ENCODE measurements around the gene SEZ6.
"Not testable (repeated sequence)": the region's sequence is repeated elsewhere in the genome, so short reads cannot be mapped to it uniquely, and the experiment has no call there.

The SEZ6 gene

GRCh38 chr17:28944862-28945741 lies 60.7 kb downstream of the SEZ6 start:
- Histone ChIP-seq H3K27ac (ENCODE audit: low read depth, low read length) (no peak overlapping the region), H3K36me3 (ENCODE audit: control insufficient read depth, insufficient read depth, low read length) (no peaks in the 10 kb centered on the region), H3K9ac (ENCODE audit: low read length) (no peak overlapping the region), H3K4me1 (ENCODE audit: control insufficient read depth, insufficient read depth, low read length) (peaks cover 37% of the 10 kb centered on the region), H3K4me3 (ENCODE audit: low read length) (no peak overlapping the region), H3K27me3 (ENCODE audit: control insufficient read depth, insufficient read depth, low read length) (no peaks in the 10 kb centered on the region)

- Histone ChIP-seq H3K27me3 (ENCODE audit: control insufficient read depth, insufficient read depth, low read length) (no peaks in the 10 kb centered on the region), H3K36me3 (ENCODE audit: control insufficient read depth, insufficient read depth, low read length) (no peaks in the 10 kb centered on the region), H3K9ac (ENCODE audit: low read length) (no peak overlapping the region), H3K4me3 (ENCODE audit: low read length) (no peak overlapping the region), H3K27ac (ENCODE audit: low read depth, low read length) (no peak overlapping the region), H3K4me1 (ENCODE audit: control insufficient read depth, insufficient read depth, low read length) (peaks cover 42% of the 10 kb centered on the region)
Observed at GRCh38 chr17:28944343-28944742, 61.5 kb downstream of the SEZ6 start.

- H3K27me3 ChIP-seq (ENCODE audit: control insufficient read depth, insufficient read depth, low read length): no peaks in the 10 kb centered on the region
- H3K27ac ChIP-seq (ENCODE audit: low read depth, low read length): no peak overlapping the region
- H3K36me3 ChIP-seq (ENCODE audit: control insufficient read depth, insufficient read depth, low read length): peaks cover 4% of the 10 kb centered on the region
Observed at GRCh38 chr17:28942925-28943324, 62.9 kb downstream of the SEZ6 start.

GRCh38 chr17:28941251-28941650 lies 64.6 kb downstream of the SEZ6 start:
- Histone ChIP-seq H3K4me1 (ENCODE audit: control insufficient read depth, insufficient read depth, low read length) (peaks cover 33% of the 10 kb centered on the region), H3K27me3 (ENCODE audit: control insufficient read depth, insufficient read depth, low read length) (no peaks in the 10 kb centered on the region), H3K27ac (ENCODE audit: low read depth, low read length) (no peak overlapping the region), H3K9ac (ENCODE audit: low read length) (no peak overlapping the region), H3K4me3 (ENCODE audit: low read length) (no peak overlapping the region), H3K36me3 (ENCODE audit: control insufficient read depth, insufficient read depth, low read length) (peaks cover 4% of the 10 kb centered on the region)

More at GRCh38 chr17:28942925-28943324, 62.9 kb downstream of the SEZ6 start:
- no peak overlapping the region for H3K9ac ChIP-seq (ENCODE audit: low read length)
- no peak overlapping the region for H3K4me3 ChIP-seq (ENCODE audit: low read length)
- H3K4me1 ChIP-seq (ENCODE audit: control insufficient read depth, insufficient read depth, low read length): peaks cover 43% of the 10 kb centered on the region

- Histone ChIP-seq H3K4me3 (ENCODE audit: low read length) (no peak overlapping the region), H3K36me3 (ENCODE audit: control insufficient read depth, insufficient read depth, low read length) (peaks cover 4% of the 10 kb centered on the region), H3K27me3 (ENCODE audit: control insufficient read depth, insufficient read depth, low read length) (no peaks in the 10 kb centered on the region), H3K27ac (ENCODE audit: low read depth, low read length) (no peak overlapping the region), H3K9ac (ENCODE audit: low read length) (no peak overlapping the region), H3K4me1 (ENCODE audit: control insufficient read depth, insufficient read depth, low read length) (peaks cover 34% of the 10 kb centered on the region)
Observed at GRCh38 chr17:28940675-28941074, 65.2 kb downstream of the SEZ6 start.

GRCh38 chr17:28940142-28940541 lies 65.7 kb downstream of the SEZ6 start:
- Histone ChIP-seq H3K27me3 (ENCODE audit: control insufficient read depth, insufficient read depth, low read length) (no peaks in the 10 kb centered on the region), H3K4me1 (ENCODE audit: control insufficient read depth, insufficient read depth, low read length) (peaks cover 32% of the 10 kb centered on the region), H3K36me3 (ENCODE audit: control insufficient read depth, insufficient read depth, low read length) (peaks cover 4% of the 10 kb centered on the region), H3K9ac (ENCODE audit: low read length) (no peak overlapping the region), H3K4me3 (ENCODE audit: low read length) (no peak overlapping the region), H3K27ac (ENCODE audit: low read depth, low read length) (no peak overlapping the region)

GRCh38 chr17:28938552-28938951 lies 67.3 kb downstream of the SEZ6 start:
- Histone ChIP-seq H3K27me3 (ENCODE audit: control insufficient read depth, insufficient read depth, low read length) (no peaks in the 10 kb centered on the region), H3K27ac (ENCODE audit: low read depth, low read length) (no peak overlapping the region), H3K9ac (ENCODE audit: low read length) (no peak overlapping the region), H3K4me1 (ENCODE audit: control insufficient read depth, insufficient read depth, low read length) (peaks cover 28% of the 10 kb centered on the region), H3K4me3 (ENCODE audit: low read length) (no peak overlapping the region), H3K36me3 (ENCODE audit: control insufficient read depth, insufficient read depth, low read length) (peaks cover 4% of the 10 kb centered on the region)

- peaks cover 28% of the 10 kb centered on the region for H3K4me1 ChIP-seq (ENCODE audit: control insufficient read depth, insufficient read depth, low read length)
- H3K36me3 ChIP-seq (ENCODE audit: control insufficient read depth, insufficient read depth, low read length): peaks cover 4% of the 10 kb centered on the region
- no peaks in the 10 kb centered on the region for H3K27me3 ChIP-seq (ENCODE audit: control insufficient read depth, insufficient read depth, low read length)
- no peak overlapping the region for H3K4me3 ChIP-seq (ENCODE audit: low read length)
- H3K27ac ChIP-seq (ENCODE audit: low read depth, low read length): no peak overlapping the region
- no peak overlapping the region for H3K9ac ChIP-seq (ENCODE audit: low read length)
Observed at GRCh38 chr17:28937044-28937729, 68.6 kb downstream of the SEZ6 start.

GRCh38 chr17:28935744-28936460 lies 69.9 kb downstream of the SEZ6 start:
- H3K27ac ChIP-seq (ENCODE audit: low read depth, low read length): no peak overlapping the region
- no peak overlapping the region for H3K9ac ChIP-seq (ENCODE audit: low read length)
- peaks cover 4% of the 10 kb centered on the region for H3K36me3 ChIP-seq (ENCODE audit: control insufficient read depth, insufficient read depth, low read length)
- H3K4me3 ChIP-seq (ENCODE audit: low read length): no peak overlapping the region
- H3K4me1 ChIP-seq (ENCODE audit: control insufficient read depth, insufficient read depth, low read length): peaks cover 24% of the 10 kb centered on the region
- H3K27me3 ChIP-seq (ENCODE audit: control insufficient read depth, insufficient read depth, low read length): no peaks in the 10 kb centered on the region

- H3K27me3 ChIP-seq (ENCODE audit: control insufficient read depth, insufficient read depth, low read length); H3K36me3 ChIP-seq (ENCODE audit: control insufficient read depth, insufficient read depth, low read length); H3K9ac ChIP-seq (ENCODE audit: low read length); H3K4me3 ChIP-seq (ENCODE audit: low read length); H3K27ac ChIP-seq (ENCODE audit: low read depth, low read length): not testable (repeated sequence)
- peaks cover 11% of the 10 kb centered on the region for H3K4me1 ChIP-seq (ENCODE audit: control insufficient read depth, insufficient read depth, low read length)
Observed at GRCh38 chr17:28934508-28934907, 71.3 kb downstream of the SEZ6 start.

- peaks cover 7% of the 10 kb centered on the region for H3K36me3 ChIP-seq (ENCODE audit: control insufficient read depth, insufficient read depth, low read length)
- no peak overlapping the region for H3K9ac ChIP-seq (ENCODE audit: low read length)
Observed at GRCh38 chr17:28929787-28930186, 76.0 kb downstream of the SEZ6 start.

GRCh38 chr17:28928061-28928460 lies 77.8 kb downstream of the SEZ6 start:
- H3K4me3 ChIP-seq (ENCODE audit: low read length): no peak overlapping the region
- H3K27ac ChIP-seq (ENCODE audit: low read depth, low read length): no peak overlapping the region
- no peaks in the 10 kb centered on the region for H3K4me1 ChIP-seq (ENCODE audit: control insufficient read depth, insufficient read depth, low read length)
- H3K9ac ChIP-seq (ENCODE audit: low read length): no peak overlapping the region
- H3K27me3 ChIP-seq (ENCODE audit: control insufficient read depth, insufficient read depth, low read length): no peaks in the 10 kb centered on the region
- peaks cover 14% of the 10 kb centered on the region for H3K36me3 ChIP-seq (ENCODE audit: control insufficient read depth, insufficient read depth, low read length)

More at GRCh38 chr17:28929787-28930186, 76.0 kb downstream of the SEZ6 start:
- Histone ChIP-seq H3K4me1 (ENCODE audit: control insufficient read depth, insufficient read depth, low read length) (no peaks in the 10 kb centered on the region), H3K27ac (ENCODE audit: low read depth, low read length) (no peak overlapping the region), H3K27me3 (ENCODE audit: control insufficient read depth, insufficient read depth, low read length) (no peaks in the 10 kb centered on the region), H3K4me3 (ENCODE audit: low read length) (no peak overlapping the region)
